ENCODE data around the gene NEK7. TPM values are rescaled to one million over a fixed set of nuclear protein-coding genes. Genes with fewer than 3 reads are reported as not detected.

Gene NEK7
- total RNA-seq, 3 donors from 2014 or later = 82.3 to 187 (median 105) TPM

DNA sequence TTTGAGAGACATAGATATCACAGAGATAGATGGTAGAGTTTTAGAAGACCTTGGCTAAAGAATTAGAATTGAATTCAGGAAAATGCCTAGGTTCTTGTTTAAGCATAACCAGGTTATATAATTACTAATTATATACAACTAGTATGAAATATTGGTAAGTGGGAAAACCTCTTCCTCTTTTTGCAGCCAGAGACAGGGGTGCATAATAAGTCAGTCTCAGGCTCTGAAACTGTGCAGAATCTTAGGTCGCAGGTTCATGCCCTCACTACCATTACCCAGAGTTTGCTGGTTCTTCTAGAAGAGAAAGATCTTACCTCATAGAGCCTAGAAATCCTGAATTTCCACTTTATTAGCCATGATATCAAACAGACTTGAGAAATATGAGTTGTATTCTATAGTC is 183.3 kb downstream of the NEK7 start:
- no peak overlapping the region for H3K4me3 ChIP-seq

DNA sequence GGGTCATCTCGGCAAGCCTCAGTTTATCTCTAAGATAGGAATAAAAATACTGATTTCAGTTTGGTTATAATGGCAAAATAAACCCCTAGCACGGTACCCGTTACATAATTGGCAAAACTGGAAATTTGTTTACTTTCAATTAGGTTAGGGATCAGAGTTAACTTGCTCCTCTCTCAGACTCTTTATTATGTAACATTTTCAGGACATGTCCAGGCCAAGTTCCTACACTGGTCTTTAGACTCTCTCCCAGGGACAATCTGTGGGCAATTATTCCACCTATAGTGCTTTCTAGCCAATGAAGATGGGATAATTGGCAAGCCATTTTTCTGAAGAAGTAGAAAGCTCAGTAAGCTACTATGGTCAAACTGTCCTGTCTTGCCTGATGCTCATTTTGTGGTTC is 189.4 kb downstream of the NEK7 start:
- TF ChIP-seq POLR2A (IDR thresholded peaks at IDR 0.05) (no peak), POLR2AphosphoS5 (IDR thresholded peaks at IDR 0.05) (no peak)
- TF ChIP-seq, protein P1, sequence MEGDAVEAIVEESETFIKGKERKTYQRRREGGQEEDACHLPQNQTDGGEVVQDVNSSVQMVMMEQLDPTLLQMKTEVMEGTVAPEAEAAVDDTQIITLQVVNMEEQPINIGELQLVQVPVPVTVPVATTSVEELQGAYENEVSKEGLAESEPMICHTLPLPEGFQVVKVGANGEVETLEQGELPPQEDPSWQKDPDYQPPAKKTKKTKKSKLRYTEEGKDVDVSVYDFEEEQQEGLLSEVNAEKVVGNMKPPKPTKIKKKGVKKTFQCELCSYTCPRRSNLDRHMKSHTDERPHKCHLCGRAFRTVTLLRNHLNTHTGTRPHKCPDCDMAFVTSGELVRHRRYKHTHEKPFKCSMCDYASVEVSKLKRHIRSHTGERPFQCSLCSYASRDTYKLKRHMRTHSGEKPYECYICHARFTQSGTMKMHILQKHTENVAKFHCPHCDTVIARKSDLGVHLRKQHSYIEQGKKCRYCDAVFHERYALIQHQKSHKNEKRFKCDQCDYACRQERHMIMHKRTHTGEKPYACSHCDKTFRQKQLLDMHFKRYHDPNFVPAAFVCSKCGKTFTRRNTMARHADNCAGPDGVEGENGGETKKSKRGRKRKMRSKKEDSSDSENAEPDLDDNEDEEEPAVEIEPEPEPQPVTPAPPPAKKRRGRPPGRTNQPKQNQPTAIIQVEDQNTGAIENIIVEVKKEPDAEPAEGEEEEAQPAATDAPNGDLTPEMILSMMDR (IDR thresholded peaks at IDR 0.05) = no peak
- H3K9me3 ChIP-seq = no peaks in the 10 kb centered on the region
- H3K27me3 ChIP-seq = no peaks in the 10 kb centered on the region
- DNase-seq (ENCODE audit: low spot score in 2 of 2) = no peak
- no peak overlapping the region for H3K4me3 ChIP-seq
- no peak overlapping the region for H3K27ac ChIP-seq
- no peaks in the 10 kb centered on the region for H3K36me3 ChIP-seq
- intact Hi-C loops (cut with DNase I; ENCODE audit: low total_unique reads) = no loop called here
- H3K4me1 ChIP-seq = no peaks in the 10 kb centered on the region

More for the DNA sequence above, 183.3 kb downstream of the NEK7 start:
- Histone ChIP-seq H3K27ac (no peak overlapping the region), H3K36me3 (no peaks in the 10 kb centered on the region), H3K27me3 (no peaks in the 10 kb centered on the region), H3K4me1 (no peaks in the 10 kb centered on the region), H3K9me3 (no peaks in the 10 kb centered on the region)
- DNase-seq (ENCODE audit: low spot score in 2 of 2) = no peak
- TF ChIP-seq, protein P1 (IDR thresholded peaks at IDR 0.05) = no peak
- TF ChIP-seq POLR2A (IDR thresholded peaks at IDR 0.05) = no peak
- TF ChIP-seq POLR2AphosphoS5 (IDR thresholded peaks at IDR 0.05) = no peak
- intact Hi-C loops (cut with DNase I; ENCODE audit: low total_unique reads) = no loop called here

DNA sequence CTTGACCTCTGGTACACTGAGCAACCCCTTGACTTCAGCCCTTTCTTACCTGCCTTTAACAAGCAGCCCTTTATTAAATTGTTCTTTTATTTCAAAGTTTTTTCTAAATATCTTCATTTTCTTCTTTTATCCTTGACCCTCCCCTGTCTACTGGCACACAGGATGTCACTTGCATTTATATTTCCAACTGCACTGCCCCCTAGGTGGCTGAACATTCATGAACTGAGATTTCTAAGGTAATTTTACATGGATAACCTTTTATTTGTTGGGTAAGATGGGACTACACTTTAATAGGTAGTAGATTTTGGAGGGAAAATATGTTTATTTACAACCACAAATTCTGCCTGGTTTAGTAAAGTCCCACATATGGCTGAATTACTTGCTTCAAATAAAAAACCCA is 193.7 kb downstream of the NEK7 start:
- DNase-seq (ENCODE audit: low spot score in 2 of 2) = no peak
- intact Hi-C loops (cut with DNase I; ENCODE audit: low total_unique reads) = no loop called here
- H3K27me3 ChIP-seq = no peaks in the 10 kb centered on the region
- TF ChIP-seq POLR2AphosphoS5 (IDR thresholded peaks at IDR 0.05) (no peak), POLR2A (IDR thresholded peaks at IDR 0.05) (no peak)
- TF ChIP-seq, protein P1 (IDR thresholded peaks at IDR 0.05) = no peak
- H3K9me3 ChIP-seq = no peaks in the 10 kb centered on the region
- no peaks in the 10 kb centered on the region for H3K36me3 ChIP-seq
- H3K4me1 ChIP-seq = no peaks in the 10 kb centered on the region
- no peak overlapping the region for H3K27ac ChIP-seq
- no peak overlapping the region for H3K4me3 ChIP-seq

DNA sequence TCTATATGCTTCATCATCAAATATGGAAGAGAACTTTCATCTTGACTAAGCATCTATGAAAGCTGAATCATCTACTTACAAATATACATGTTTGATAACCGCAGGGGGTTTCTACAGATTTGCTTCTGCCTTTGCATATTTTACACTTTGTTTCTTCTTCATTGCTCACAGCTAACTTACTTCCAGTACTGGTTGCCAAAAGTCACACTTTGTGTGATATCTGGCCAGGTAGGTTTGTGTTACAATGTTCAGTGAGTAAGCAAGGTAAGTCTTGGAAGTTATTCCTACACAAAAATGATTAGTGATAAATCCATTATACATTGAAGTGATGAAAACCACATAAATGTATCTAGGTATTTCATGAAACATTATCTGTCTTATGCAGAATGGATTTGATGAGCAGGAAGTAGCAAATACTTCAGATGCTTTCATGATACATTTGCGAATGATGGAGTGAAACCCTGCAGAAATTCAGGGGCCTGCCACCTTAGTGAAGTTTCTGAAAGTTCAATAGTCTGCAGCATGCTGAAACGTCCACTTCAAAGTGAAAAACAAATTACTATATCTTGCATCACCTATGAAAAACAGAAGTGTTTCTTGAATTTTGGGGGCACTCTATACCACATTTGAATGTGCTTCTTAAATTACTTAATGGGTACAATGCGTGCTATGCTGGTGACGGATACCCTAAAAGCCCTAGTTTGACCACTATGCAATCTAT is 196.3 kb downstream of the NEK7 start:
- intact Hi-C loops (cut with DNase I; ENCODE audit: low total_unique reads) = no loop called here
- Histone ChIP-seq H3K9me3 (no peaks in the 10 kb centered on the region), H3K36me3 (no peaks in the 10 kb centered on the region), H3K4me3 (no peak overlapping the region), H3K27me3 (no peaks in the 10 kb centered on the region), H3K27ac (no peak overlapping the region), H3K4me1 (no peaks in the 10 kb centered on the region)
- no peak for TF ChIP-seq POLR2A (IDR thresholded peaks at IDR 0.05)
- no peak for TF ChIP-seq POLR2AphosphoS5 (IDR thresholded peaks at IDR 0.05)
- TF ChIP-seq, protein P1 (IDR thresholded peaks at IDR 0.05) = no peak
- no peak for DNase-seq (ENCODE audit: low spot score in 2 of 2)

DNA sequence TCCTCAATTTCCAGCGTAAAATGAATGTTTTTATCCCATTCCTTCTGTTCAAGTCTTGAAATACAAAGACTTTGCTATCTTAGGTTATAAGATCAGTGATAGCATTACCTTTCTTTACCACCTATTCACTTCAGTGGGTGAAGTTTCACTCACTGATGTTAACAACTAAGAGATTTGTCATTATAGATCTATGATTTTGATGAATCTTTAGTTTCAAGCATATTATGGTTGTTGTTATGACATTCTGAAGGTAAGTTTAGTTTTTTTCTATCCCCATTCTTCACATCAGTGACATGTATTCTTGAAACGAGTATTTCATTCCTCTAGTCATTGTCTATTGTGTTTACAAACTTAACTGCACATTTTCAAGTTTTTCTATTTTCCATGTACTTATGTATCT is 201.1 kb downstream of the NEK7 start:
- no peak for DNase-seq (ENCODE audit: low spot score in 2 of 2)
- TF ChIP-seq POLR2AphosphoS5 (IDR thresholded peaks at IDR 0.05) = no peak
- no peak for TF ChIP-seq POLR2A (IDR thresholded peaks at IDR 0.05)
- TF ChIP-seq, protein P1 (IDR thresholded peaks at IDR 0.05) = no peak
- H3K4me1 ChIP-seq = no peaks in the 10 kb centered on the region
- H3K36me3 ChIP-seq = no peaks in the 10 kb centered on the region
- no peak overlapping the region for H3K27ac ChIP-seq
- no peak overlapping the region for H3K4me3 ChIP-seq
- H3K27me3 ChIP-seq = no peaks in the 10 kb centered on the region
- no peaks in the 10 kb centered on the region for H3K9me3 ChIP-seq
- intact Hi-C loops (cut with DNase I; ENCODE audit: low total_unique reads) = no loop called here
